ENCODE measurements around the gene EMID1. TPM values are rescaled to one million over a fixed set of nuclear protein-coding genes. Genes with fewer than 3 reads are reported as not detected.

EMID1 gene
- total RNA-seq, 1 donor from 2014 or later, result 25.5 TPM

DNA sequence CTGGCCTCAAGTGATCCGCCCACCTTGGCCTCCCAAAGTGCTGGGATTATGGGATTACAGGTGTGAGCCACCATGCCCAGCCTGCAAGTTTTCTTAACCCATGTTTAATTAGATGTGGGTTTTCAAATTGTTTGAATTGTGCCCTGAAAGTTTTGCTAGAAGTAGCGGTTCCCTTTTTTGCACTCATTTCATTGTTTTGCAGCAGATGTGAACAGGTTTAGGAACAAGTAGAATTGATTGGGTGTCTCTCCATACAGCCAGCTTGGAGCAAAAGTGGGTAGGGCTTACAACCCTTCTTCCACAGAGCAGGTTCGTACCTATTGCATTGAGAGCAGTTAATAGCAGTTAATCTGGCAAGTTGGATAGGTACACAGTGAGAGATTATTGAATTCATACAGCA, 78.5 kb downstream of the EMID1 start:
- Mint-ChIP-seq H3K27me3 (ENCODE audit: unreplicated experiment) (peaks cover 2% of the 10 kb centered on the region), H3K27ac (ENCODE audit: unreplicated experiment) (no peak overlapping the region), H3K4me3 (ENCODE audit: unreplicated experiment) (peak overlapping the region; percentile 51), H3K9me3 (ENCODE audit: unreplicated experiment) (no peaks in the 10 kb centered on the region), H3K4me1 (ENCODE audit: unreplicated experiment) (no peaks in the 10 kb centered on the region), H3K36me3 (ENCODE audit: low read depth, unreplicated experiment) (peaks cover 58% of the 10 kb centered on the region)
- no peak for DNase-seq (ENCODE audit: low spot score)
- TF ChIP-seq, protein P1, sequence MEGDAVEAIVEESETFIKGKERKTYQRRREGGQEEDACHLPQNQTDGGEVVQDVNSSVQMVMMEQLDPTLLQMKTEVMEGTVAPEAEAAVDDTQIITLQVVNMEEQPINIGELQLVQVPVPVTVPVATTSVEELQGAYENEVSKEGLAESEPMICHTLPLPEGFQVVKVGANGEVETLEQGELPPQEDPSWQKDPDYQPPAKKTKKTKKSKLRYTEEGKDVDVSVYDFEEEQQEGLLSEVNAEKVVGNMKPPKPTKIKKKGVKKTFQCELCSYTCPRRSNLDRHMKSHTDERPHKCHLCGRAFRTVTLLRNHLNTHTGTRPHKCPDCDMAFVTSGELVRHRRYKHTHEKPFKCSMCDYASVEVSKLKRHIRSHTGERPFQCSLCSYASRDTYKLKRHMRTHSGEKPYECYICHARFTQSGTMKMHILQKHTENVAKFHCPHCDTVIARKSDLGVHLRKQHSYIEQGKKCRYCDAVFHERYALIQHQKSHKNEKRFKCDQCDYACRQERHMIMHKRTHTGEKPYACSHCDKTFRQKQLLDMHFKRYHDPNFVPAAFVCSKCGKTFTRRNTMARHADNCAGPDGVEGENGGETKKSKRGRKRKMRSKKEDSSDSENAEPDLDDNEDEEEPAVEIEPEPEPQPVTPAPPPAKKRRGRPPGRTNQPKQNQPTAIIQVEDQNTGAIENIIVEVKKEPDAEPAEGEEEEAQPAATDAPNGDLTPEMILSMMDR (IDR thresholded peaks at IDR 0.05; ENCODE audit: unreplicated experiment), result no peak

DNA sequence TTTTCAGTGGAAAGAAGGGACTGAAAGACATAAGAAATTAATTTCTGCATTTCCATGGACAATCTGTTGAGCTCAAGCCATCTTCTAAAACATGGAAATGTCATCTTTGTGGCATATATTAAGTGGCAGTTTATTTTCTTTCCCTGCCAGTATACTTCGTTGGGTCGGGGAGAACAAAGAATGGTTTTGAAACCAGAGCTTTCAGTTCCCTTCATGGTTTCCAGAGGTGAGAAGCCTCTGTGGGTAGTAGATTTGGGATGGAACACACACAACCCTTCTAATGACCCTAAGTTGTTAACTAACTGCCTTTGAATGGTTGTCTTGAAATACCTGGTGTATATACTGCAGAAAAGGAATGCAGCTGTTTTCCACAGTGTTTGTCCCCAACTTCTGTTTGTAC, 83.1 kb downstream of the EMID1 start:
- peaks cover 60% of the 10 kb centered on the region for H3K36me3 Mint-ChIP-seq (ENCODE audit: low read depth, unreplicated experiment)
- DNase-seq (ENCODE audit: low spot score), result no peak
- peak overlapping the region; percentile 24 for H3K4me3 Mint-ChIP-seq (ENCODE audit: unreplicated experiment)
- H3K27me3 Mint-ChIP-seq (ENCODE audit: unreplicated experiment), result no peaks in the 10 kb centered on the region
- no peaks in the 10 kb centered on the region for H3K9me3 Mint-ChIP-seq (ENCODE audit: unreplicated experiment)
- no peaks in the 10 kb centered on the region for H3K4me1 Mint-ChIP-seq (ENCODE audit: unreplicated experiment)
- H3K27ac Mint-ChIP-seq (ENCODE audit: unreplicated experiment), result no peak overlapping the region
- TF ChIP-seq, protein P1 (IDR thresholded peaks at IDR 0.05; ENCODE audit: unreplicated experiment), result no peak

- H3K4me3 Mint-ChIP-seq (ENCODE audit: unreplicated experiment), result no peak overlapping the region
- no peak overlapping the region for H3K27ac Mint-ChIP-seq (ENCODE audit: unreplicated experiment)
- no peaks in the 10 kb centered on the region for H3K4me1 Mint-ChIP-seq (ENCODE audit: unreplicated experiment)
- TF ChIP-seq, protein P1 (IDR thresholded peaks at IDR 0.05; ENCODE audit: unreplicated experiment), result no peak
- no peaks in the 10 kb centered on the region for H3K27me3 Mint-ChIP-seq (ENCODE audit: unreplicated experiment)
- no peak for DNase-seq (ENCODE audit: low spot score)
- no peaks in the 10 kb centered on the region for H3K9me3 Mint-ChIP-seq (ENCODE audit: unreplicated experiment)
- peaks cover 52% of the 10 kb centered on the region for H3K36me3 Mint-ChIP-seq (ENCODE audit: low read depth, unreplicated experiment)
Observed at GRCh38 chr22:29290061-29290460, 84.4 kb downstream of the EMID1 start.

DNA sequence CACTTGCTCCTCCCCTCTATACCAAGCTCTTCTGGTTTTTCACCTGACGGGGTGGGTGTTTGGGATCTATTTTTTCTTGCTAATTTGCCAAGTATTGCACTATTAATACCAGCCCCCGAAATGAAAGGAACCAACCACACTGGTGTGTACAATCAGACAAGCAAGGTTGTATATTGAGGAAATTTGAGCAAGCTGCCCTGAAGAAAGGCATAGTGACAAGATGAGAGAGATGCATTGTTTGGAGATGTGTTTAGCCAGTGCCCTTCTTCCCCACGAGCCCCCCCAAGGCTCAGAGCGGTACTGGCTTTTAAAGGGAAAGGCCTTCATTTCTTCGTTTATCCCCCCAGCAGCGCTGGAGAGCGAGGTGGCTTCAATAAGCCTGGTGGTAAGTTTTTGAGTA, 85.5 kb downstream of the EMID1 start:
- no peaks in the 10 kb centered on the region for H3K9me3 Mint-ChIP-seq (ENCODE audit: unreplicated experiment)
- no peak overlapping the region for H3K27ac Mint-ChIP-seq (ENCODE audit: unreplicated experiment)
- peaks cover 53% of the 10 kb centered on the region for H3K36me3 Mint-ChIP-seq (ENCODE audit: low read depth, unreplicated experiment)
- no peak overlapping the region for H3K4me3 Mint-ChIP-seq (ENCODE audit: unreplicated experiment)
- TF ChIP-seq, protein P1 (IDR thresholded peaks at IDR 0.05; ENCODE audit: unreplicated experiment), result no peak
- DNase-seq (ENCODE audit: low spot score), result no peak
- no peaks in the 10 kb centered on the region for H3K4me1 Mint-ChIP-seq (ENCODE audit: unreplicated experiment)
- no peaks in the 10 kb centered on the region for H3K27me3 Mint-ChIP-seq (ENCODE audit: unreplicated experiment)

DNA sequence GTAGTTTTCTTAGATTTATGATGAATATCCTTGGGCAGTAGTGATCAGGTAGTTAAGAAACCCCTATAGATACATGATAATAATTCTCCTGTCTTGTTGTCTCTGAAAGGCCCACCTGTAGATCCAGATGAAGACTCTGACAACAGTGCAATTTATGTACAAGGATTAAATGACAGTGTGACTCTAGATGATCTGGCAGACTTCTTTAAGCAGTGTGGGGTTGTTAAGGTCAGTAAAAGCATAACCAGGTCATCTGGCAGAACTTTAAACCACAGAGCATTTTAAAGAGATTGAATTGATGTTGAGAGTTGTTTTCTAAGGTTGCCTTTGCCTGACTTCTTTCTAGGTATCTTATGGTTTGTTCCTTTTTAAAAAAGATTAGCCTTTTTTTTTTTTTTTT, 86.7 kb downstream of the EMID1 start:
- Mint-ChIP-seq H3K4me1 (ENCODE audit: unreplicated experiment) (no peaks in the 10 kb centered on the region), H3K27ac (ENCODE audit: unreplicated experiment) (no peak overlapping the region), H3K36me3 (ENCODE audit: low read depth, unreplicated experiment) (peaks cover 51% of the 10 kb centered on the region), H3K4me3 (ENCODE audit: unreplicated experiment) (no peak overlapping the region), H3K9me3 (ENCODE audit: unreplicated experiment) (no peaks in the 10 kb centered on the region), H3K27me3 (ENCODE audit: unreplicated experiment) (no peaks in the 10 kb centered on the region)
- TF ChIP-seq, protein P1 (IDR thresholded peaks at IDR 0.05; ENCODE audit: unreplicated experiment), result no peak
- DNase-seq (ENCODE audit: low spot score), result no peak

Data from endothelial cell (in vitro differentiated cells).